ENCODE data around the gene CA9.
A peak's percentile ranks its signal among the peaks of the same experiment; 100 is the strongest.

CA9 gene

DNA sequence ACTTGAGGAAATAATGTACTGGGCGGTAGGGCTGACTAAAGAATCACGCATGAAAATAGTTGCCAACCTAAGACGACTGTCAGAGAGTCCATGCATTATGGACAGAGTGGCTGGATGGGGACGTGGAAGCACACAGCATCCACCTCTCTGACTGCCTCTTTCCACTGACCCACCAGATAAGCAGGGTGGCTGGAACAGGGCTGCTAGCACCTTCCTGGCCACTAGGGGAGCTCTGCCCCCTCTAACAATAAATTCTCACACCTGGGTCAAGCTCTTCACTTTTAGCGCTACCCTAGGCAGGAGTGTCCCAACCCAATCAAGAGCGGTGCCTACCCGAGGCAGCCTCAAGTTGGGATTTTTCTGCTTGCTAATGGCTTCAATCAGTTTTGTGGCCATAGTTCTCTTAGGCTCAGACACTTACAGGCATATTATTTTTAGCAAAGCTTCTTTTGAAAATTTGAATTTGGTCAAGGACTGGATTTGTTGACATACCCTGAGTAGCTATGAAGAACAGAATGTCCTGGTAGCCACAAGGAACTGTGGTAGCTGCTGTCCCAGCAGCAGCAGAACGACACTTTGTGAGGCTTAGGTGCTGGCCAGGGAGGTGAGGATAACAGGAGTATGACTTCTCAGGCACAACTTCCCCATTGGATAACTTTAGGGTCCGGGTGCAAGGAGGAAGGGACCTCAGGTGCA lies 22.9 kb downstream of the CA9 start:
- DNase-seq: peak; percentile 11

DNA sequence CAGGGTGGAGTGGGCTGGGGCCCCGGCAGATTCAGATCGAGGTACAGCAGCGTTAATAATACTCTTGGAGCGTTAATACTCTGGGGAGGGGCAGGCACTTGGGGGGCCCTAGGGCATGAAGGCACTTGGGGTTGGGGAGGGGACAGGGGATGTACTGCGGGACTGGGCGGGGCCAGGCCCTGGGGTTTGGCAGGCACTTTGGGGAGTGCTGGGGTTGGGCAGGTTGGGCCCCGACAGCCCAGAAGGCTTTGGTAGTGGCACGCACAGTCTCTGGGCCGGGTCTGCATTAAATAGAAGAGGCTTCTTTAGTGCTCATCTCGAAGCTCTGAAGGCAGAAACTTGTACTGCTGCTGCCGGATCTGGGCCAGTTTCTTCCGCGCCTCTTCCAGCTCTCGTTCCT lies 23.8 kb downstream of the CA9 start:
- no peak for DNase-seq

DNA sequence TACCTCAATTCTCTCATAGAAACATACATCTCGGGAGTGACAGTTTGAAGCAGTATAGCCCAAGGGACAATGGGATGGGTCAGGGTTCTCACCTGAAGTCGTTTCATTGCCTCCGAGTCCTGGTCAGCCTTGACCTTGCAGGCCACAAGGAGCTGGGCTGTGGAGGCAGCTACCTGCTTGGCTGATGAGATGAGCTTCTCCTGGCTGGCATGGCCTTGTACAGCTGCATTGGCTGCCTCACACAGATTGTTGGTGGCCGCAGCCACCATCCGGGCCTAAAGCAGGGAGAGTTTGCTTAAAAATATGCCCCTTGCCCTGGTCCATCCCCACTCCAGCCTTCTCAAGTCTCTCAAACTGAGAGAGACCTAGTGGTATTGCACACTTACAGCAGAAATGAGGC lies 24.5 kb downstream of the CA9 start:
- DNase-seq: no peak

DNA sequence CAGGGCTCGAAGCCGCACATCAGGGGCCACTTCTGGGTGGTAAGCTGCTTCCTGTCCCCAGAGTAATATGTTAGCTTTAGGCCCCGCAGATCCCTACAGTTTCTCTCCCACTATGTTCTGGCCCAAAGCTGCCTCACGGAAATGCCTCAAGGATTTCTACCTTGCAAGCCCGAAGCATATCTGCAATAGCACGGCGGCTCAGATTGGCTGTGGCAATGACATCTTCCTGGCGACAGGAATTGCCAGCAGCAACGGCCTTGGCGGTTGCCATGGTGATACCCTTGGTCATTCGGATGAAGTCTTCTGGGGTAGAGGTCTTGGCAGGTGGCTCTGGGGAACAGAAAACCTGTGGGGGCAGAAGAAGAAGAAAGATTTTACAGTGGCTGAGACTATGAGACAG lies 26.3 kb downstream of the CA9 start:
- no peak for DNase-seq

DNA sequence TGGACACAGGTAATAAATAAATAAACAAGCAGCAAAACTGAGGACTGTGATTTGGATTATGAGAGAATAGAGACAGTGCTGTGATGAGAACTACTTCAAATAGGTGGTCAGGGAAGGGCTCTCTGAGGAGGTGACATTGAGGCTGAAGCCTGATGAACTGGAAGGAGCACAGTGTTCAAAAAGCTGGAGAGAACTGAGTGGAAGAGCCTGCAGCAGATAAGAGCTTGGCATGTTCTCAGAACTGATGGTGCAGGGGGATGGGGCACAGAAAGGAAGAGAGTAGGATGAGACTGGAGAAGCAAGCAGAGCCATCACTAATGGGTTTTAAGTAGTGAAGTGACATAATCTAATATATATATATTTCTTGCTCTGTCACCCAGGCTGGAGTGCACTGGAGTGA lies 27.2 kb downstream of the CA9 start:
- DNase-seq: no peak

DNA sequence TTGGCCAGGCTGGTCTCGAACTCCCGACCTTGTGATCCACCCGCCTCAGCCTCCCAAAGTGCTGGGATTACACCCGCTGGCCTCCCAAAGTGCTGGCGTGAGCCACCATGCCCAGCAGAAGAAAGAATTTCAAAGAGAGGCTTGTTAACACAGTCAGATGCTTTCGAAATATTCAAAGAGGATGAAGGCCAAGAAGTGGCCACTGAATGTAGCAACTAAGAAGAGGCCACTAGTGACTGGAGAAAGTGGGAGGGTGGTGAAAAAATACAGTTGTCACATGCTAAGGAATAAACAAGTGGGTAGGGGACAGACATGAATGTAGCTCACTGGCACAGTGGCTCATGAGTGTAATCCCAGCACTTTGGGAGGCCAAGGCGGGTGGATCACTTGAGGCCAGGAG lies 29.0 kb downstream of the CA9 start:
- no peak for DNase-seq

DNA sequence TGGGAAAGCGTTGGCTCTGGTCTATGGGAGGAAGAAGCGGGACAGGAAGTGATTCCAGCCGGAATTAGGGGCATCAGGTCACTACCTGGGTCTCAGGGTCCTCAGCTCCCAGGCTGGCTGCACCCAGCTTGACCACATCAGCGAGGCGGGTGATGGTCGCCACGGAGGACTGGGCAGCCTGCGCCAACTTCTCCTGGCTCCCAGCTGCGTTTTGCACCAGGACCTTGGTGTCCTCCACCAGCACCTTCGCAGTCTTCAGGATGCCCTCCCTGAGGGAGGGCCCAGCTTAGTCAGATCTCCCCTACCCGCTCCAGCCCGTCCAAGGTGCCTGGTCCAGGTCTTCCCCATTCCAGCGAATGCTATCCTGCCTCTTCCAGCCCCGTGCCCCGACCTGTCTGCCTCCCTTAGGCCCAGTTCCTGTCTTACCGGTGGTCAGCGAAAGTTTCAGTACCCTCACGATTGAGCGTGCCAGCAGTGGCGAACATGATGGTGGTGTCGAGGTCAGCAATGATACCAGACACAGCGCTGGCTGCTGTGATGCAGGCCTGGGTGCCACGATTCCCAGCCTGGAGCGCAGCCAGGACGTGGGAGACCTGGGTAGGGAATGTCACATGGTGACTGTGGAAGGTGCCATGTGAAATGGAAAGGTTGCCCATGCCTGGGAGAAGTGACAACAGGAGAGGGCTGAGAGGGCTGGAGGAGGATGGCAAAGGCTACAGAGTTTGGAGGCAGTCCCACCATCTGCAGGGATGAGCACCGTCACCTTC lies 30.4 kb downstream of the CA9 start:
- DNase-seq: no peak

DNA sequence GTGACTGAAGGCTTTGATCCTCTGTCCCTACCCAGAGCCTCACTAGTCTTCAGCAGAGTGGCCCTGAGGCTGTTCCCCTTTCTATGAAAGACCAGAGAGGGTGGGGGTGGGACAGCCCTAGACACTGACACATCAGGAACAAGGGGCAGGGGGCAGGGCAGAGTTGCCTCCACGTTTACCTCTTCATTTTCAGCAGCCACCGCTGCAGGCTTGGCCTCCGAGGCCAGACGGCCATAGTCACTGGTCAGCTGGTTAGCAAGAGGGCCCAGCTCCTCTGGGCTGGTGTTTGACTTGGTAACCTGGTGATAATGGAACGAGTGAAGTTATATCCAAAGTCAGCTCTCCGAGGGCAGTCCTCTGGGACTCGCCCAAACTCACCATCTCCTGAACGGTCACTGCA lies 31.6 kb downstream of the CA9 start:
- DNase-seq: no peak

DNA sequence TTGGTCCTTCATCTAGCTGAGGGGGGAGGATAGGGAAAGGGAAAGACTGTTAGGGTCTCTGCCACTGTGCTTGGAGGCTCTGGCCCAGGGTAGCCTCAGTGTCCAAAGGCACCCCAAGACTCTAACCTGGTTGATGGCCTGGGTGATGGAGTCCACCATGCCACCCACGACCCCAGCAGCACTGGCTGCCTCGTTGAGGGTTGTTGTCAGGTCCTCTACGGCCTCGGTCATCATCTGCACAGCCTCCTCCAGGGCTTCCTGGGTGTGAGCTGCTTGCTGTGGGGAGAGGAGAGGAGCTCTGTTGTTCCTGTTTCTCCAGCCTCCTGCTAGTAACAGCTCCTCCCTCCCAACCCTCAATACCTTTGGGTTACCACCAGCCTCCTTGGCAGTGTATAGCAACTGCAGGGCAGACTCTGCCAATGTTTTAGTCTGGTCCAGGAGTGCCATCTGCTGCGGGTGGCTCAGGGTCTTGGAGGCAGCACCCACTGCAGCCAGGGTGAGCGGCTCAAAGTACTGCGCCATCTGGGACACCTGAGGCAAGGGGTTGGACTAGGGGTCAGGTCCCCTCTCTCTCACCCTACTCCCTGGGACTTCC lies 32.2 kb downstream of the CA9 start:
- no peak for DNase-seq

DNA sequence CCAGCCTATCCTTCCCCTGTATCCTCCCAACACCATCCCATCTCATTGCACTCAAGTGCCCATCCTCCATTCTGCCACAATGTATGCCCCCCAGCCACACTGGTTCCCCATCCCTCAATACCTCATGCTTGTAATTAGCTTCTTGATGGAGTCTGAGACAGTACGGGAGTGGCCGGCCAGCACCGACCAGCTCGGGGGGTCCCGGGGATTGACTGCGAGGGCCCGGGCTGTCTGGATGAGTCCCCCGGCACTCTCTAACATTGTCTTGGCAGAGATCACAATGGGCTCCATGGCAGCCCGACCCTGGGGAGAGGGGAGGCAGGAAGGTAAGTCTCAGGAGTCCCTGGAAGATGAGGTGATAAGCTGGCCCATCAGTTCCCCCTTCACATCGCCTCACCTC lies 33.2 kb downstream of the CA9 start:
- DNase-seq: no peak

DNA sequence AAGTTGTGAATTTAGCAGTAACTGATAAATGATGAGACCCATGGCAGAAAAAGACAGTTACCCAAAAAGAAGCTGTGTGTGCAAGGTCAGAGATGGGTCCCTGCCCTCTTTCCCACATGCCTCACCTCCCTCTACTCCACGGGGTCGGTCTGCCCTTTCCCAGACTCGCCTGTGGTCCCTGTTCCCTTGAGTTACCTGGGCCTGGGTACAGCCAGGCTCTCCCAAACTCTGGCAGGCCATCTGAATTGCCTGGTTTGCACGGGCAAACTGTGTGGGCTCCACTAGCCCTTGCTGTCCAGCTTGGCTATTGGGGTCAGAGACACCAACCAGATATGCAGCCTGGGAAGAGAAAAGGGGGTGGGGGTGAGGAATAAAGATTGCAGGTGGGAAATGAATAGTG lies 34.4 kb downstream of the CA9 start:
- DNase-seq: no peak

DNA sequence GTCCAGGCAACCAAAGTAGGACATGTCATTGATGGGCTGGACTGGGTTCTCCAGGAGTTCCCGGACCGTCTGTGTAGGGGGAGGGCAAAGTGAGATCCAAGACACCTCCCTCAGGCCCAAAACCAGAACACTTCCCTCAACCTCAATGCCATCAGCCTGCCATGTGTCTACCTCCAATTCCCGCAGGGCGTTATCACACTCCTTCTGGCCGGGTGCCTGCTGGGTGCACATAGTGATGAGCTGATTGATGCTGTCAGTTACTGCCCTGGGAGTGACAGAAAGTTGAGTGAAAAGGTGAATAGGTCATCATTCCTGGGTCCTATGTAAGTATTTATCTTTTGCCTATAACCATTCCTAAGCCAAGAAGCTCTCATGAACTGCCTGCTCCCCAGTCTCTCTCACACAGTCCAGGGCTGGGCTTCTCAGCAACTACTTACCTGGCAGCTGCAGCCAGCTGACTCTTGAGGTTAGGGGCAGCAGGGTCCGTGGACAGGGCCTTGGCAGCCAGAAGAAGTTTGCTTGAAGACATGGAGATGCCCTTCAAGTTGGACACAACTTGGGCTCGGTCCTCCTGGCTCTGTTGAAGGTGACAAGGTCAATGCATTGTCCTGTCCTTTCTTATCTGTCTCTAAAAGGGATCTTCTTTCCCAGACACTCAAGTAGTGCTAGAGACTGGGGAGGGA lies 37.2 kb downstream of the CA9 start:
- no peak for DNase-seq

DNA sequence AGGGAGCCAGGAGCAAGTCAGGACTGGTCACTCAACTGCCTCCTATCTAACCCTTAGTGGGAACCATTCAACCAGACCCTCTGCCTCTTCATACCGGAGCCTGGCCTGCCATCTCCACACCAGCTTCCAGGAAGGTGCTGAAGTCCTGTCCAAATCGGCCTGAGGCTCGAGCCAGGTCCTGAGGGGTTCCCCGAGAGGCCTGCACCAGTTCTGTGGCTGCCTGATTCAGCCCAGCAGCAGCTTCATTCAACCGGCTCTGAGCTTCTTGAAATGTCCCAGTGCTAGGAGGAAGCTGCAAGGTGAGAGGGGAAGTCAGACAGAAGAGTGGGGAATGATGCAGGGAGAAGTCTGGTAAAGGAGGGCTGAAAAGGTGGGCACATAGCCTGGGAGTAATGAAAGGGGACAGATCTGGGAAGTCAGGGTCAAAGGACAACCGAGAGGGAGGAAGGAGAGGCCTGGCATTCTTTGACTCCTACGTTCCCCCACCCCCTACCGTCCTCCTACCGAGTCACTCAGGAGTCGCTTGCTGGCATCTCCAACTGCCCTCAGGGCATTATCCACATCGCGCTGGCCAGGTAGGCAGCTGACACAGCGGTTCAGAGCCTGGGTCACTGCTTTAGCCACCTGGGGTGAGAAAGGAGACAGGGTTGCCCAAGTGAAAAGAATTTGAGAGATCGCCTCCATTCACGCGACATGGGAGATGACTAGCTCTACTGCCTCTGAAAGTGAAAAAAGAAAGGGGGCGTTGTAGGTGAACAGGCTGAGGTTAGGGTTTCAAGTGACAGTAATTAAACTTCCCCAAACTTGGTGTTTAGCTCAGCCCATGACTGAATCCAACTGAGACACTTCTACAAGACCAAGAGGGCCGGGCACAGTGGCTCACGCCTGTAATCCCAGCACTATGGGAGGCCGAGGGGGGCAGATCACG lies 38.0 kb downstream of the CA9 start:
- DNase-seq: no peak

DNA sequence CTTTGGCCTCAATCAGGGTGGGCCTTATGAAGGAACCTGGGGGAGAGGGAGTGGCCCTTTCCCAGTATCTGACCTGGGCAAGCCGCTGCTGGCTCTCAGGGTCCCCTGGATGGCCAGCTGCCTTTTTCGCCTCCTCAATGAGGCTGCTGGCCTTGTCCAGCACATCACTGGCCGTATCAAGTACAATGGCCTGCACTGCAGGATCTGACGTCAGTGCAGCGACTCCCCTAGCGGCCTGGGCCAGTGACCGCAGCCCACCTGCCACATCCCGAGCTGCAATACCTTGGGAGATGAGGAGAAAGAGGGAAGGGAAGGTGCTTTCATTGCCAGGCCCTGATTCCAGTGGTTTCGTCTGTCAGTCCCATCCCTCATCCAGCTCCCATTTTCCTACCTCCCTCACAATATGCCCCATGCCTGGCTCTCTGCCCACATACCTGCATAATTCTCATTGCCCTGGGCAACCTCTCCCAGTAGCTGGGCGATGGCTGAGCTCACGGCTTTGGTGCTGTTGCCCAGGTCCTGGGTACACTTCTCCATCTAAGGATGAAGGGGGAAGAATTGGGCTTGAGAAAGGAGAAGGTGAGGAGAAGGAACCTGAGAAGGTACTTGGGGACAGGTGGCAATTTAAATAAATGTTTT lies 39.2 kb downstream of the CA9 start:
- no peak for DNase-seq

DNA sequence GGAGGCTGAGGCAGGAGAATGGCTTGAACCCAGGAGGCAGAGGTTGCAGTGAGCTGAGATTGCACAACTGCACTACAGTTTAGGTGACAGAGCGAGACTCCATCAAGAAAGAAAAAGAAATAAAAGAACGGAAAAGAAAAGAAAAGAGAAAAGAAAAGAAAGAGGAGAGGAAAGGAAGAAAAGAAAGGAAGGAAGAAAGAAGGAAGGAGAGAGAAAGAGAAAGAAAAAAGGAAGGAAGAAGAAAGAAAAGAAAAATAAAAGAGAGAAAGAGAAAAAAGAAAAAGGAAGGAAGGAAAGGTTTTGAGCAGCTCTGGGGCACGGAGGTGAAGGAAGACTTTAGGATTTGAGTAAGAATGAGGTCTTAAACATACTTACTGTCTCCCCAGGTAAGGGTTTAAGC lies 39.9 kb downstream of the CA9 start:
- DNase-seq: no peak

DNA sequence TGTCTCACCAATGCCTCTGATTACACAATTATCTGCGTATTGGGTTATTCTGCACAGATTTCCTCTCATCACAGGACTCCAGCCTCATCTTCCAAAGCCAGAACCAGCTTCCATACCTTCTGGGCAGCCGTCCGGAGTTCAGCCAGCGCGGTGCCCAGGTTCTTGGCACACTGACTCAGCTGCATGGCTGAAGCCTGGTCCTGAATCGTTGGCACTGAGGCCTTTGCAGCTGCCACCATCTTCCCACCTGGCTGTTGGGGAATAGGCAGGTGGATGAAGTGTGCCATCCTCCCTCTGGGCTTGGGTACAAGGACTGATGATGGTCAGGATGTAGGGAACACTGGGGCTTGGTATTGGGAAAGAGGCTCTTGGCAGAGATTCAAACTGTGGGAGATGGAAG lies 40.4 kb downstream of the CA9 start:
- no peak for DNase-seq

DNA sequence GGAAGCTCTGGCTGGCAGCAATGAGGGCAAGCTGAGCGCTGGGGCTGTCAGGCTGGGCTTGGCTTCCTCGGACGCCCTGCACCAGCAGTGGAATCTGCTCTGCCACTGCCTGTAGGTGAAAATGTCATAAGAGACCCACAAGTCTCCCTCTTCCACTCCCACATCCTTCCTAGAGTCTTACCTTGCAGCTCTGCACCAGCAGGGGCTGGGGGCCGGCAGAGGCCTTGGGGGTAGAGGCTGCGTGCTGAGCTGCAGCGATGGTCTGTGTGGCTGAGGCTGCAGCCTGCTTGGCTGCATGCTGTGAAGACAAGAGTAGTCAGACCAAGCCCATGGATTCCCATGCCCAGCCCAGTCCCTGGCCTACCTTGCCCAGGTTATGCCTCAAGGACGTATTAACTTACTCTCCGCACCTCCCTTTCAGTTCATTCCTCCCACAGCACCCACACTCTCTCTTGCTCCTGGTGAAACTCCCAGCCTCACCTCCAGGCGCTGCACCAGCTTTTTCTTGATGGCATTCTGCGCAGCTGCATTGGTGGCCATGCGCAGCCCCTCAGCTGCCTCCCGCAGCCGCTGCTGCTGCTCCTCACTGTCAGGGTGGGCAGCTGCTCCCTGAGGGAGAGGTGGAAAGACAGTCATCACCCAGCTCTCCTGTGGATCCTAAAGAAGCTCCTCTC lies 41.0 kb downstream of the CA9 start:
- DNase-seq: no peak

DNA sequence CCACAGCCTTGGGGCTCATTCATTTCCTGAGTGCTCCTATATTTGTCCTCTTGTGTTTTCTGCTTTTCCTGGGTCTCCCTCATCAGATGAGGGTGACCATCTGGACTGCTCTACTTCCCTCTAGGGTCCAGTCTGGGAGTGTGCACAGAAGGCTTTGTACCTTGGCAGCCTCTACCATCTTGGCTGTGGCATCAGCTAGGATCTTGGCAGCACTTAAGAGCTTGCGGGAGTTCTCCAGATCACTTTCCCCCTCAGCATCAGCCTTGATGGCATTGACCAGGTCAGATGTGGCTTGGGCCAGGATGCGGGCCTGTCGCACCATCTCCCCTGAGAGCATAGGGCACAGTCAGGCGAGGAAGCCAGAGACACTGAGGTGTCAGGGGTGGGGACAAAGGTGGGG lies 42.5 kb downstream of the CA9 start:
- DNase-seq: no peak

DNA sequence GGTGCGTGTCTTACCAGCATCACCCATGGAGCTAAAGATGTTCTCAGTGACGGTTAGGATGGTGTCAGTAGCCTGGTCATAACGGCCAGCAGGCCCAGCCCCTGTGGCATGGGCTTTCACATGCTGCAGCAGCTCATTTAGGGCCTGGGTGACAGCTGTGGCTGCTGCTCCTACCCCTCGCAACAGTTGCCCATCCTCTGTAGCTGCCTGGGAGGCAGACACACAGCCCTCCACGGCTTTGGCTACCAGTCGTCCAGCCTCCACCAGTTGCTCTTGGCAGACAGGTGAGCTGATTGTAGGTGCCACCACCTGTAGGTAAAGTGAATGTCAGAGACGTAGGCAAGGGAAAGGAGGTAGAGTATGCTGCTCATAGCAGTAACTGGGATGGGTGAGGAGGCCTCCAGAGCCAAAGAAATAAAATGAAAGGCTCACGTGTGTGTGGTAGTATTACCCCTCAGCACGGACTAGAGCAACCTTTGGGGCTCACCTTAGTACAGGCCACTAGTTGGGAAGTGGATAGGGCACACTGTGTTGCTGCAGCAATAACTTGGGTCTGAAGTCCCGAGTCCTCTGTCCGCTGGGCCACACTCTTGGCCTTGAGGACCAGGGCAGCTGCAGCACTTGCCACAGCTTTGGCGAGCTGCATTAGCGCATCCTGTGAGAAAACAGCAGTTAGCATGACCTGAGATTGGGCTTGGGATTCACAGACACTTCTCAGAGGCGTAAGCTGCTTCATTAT lies 43.6 kb downstream of the CA9 start:
- DNase-seq: no peak

DNA sequence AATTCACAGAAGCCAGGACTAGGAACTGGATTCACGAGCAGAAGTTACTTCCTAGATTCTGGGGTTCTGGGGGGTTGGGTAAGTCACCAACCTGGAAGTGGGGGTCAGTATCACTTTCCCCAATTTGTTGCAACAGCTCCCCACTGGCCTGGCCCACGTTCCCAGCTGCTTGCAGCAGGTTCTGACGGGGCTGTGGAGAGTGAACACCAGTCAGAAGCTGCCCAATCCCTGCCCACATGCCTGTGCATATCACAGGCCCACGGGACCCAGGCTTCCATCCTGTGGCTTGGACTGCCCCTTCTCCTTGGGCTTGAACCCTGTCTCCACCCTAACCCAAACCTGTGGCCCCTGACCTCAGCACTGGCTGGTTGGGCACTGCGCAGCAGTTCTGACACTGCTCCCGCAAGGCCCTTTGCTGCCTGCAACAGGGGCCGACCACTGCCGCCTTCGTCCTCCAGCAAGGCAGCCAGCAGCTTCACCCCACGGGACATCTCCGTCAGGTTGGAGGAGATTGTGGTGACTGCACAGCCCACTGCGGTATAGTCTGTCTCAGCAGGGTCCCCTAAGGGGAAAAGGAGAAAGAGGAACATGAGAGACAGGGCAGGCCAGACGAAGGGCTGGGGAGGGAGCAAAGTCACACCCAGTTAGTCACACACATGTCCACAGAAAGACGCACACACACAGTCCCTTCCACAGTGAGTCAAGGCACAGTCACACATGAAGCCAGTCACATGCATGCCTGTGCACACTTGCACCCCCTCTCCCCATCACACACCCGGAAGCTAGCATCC lies 45.2 kb downstream of the CA9 start:
- DNase-seq: no peak

All from DMS79 treated with DMSO at 0.1 percent for 48 hours (cell line).